ENCODE data around the gene DHX57.

Gene DHX57

DNA sequence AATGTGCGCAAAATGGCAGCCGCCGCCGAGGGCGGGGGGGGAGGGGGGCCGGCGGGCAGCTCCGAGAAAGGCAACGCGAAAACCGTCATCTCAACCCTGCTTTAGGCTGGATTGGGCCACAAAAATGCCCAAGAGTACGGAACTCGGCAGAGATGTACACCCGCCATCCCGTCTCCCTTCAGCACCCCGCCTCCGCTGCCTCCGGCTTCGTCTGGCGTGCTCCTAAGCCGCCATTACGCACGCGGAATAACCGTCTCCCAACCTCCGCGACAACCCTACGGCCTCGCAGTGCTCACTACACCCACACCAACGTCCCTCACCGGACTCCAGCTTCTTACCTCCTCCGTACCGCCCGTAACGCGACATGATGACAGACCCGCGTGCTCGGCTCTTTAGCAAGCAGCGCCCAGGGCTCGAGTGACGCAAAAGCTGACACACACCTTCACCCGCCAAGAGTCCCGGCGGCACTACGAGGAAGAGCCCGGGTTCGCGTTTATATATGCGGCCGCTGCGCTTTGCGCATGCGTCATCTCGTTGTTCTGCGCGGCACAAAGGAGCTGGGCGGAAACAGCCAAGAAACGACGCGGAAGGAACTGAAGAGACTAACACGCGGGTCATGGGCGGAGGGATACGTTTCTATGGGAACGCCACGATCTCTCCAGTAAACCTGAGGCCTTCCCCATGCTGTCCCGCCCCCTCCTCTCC, 124.7 kb downstream of the DHX57 start, which contains the start of gene SRSF7:
Gene SRSF7, minus strand, starts transcription at position 471 of the 705 bp plus-strand sequence. Its CDS starts 105 bp downstream, at position 366.
- peak; percentile 100 for DNase-seq (ENCODE audit: low read depth)

DNA sequence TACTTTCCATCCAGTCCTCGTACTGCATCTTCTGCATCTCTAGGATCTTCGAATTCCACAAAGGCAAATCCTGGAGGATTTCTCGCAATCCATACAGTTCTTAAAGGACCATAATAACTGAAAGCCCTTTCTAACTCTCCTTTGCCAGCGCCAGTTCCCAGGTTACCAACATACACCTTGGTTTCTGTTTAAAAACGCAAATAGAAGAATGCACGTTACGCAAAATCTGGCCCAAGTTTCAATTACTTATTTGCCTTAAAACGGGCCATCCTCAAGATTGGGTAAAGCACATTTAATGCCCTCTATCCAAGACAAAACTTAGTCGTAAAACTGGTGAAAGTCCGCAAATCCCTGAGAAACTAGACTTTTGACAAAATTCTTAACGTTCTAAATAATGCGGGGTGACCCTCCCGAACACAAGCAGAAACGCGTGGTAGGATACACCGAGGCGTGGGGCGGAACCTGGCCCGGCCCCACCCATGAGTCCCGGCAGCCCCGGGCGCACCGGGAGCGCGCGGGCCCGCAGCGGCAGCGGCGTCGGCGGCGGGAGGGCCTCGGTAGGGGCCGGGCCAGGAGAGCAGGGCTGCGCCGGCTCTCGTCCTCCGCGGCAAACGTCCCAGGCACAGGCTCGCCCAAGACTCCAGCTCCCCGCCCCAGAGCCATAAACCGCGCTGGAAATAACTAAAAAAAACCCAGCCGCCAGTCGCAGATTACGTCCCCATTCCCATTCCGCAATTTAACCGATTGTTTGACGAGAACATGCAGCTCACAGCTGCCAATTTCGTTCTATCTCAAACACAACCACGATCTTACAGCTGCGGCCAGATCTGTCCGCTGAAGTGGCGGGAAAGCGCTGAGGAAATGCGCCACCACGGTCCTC, 125.5 kb downstream of the DHX57 start:
- peak; percentile 40 for DNase-seq (ENCODE audit: low read depth)

DNA sequence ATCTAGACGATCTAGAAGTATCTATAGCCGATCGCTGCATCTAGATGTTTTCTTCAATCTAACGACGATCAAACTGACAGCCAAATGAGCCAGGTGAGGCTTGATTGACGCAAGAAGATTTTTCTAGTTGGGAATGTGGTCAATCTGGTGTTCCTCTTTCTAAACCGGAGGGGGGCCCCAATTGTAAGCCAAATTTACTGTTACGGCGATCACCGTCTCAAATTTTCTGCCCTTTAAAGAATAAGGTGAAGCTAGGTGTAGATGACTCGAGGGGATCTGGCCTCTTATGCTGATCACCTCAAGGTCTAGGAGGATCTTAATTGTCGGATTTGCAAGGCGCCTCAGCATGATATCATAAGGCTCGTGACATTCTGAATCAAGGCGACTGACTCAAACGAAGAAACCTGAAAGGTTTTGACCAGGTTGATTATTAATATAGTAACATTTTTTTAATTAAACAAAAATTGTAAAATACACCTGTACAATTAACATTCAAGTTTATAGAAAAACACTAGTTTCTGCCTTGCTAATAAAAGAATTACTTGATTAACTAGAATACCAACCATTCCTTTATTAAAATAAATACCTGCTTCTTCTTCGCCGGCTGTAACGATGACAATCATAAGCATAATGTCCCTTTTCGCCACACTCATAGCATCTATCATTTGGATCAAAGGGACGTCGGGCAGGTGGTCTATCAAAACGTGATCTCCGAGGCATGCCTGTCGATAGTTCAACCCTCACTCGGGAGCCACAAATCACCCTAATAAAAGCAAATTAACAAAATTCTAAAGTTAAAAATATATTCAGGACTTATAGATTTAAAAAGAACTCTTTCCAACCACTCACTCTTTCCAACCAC, 126.6 kb downstream of the DHX57 start:
- DNase-seq (ENCODE audit: low read depth): no peak

DNA sequence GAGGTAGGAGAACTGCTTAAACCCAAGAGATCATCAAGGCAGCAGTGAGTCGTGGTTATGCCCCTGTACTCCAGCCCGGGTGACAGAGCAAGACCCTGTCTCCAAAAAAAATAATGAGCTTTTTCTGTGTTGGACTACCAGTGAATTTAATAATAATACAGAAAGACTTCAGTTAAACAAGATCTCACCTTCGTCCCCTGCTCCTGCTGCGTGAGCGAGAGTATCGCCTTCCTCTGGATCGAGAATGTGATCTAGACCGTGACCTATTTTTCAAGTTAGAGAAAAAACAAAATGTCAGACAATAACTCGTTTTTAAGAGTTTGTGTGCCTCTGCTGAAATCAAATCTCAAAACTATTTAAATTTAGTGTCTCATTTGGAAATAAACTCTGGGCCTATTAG, 127.3 kb downstream of the DHX57 start:
- no peak for DNase-seq (ENCODE audit: low read depth)

DNA sequence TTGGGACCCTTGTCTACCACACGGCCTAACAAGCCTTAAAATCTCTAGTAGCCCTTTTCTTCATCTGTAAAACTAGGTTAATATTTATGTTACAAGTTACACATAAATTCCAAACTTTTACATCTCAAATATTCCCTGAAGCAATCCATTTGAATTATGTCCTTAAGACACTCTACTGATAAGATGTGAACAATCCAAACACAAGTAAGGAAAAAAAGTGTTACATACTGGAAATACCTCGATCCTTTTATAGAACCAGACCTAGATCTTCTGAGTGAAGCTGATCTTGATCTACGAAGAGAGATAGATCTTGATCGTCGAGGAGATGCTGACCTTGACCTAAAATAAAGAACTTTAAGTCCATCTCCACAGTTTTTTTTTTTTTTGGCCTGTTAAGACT, 127.9 kb downstream of the DHX57 start:
- DNase-seq (ENCODE audit: low read depth): no peak
